Esophagus muscularis mucosa (tissue), 4 donors: ENCODE results near the gene FKBP9.
"Not testable (repeated sequence)": the region's sequence is repeated elsewhere in the genome, so short reads cannot be mapped to it uniquely, and the experiment has no call there.

ENCODE experiments used
- CTCF ChIP-seq, 3 experiments: fragments of 200-600 bp in 2 of 3; fragments of 450-650 bp in 1 of 3; sonication (generic) in 2 of 3; IDR thresholded peaks; one replicate each; pipeline ENCODE4 v1.5.1; 2017 to 2019; ENCODE audit warnings: antibody characterized with exemption in 3 of 3, mild to moderate bottlenecking in 2 of 3, moderate library complexity in 1 of 3
- EP300 ChIP-seq: sonication (generic); formaldehyde crosslinking; IDR thresholded peaks from one replicate; pipeline ENCODE4 v1.6.1; 2017; ENCODE audit warnings: antibody characterized with exemption
- POLR2A ChIP-seq: fragments of 450-650 bp; IDR thresholded peaks from one replicate; pipeline ENCODE4 v1.6.1; 2017; ENCODE audit warnings: antibody characterized with exemption, moderate library complexity, mild to moderate bottlenecking, low read depth
- POLR2AphosphoS5 ChIP-seq, 2 donors: sonication (generic); formaldehyde crosslinking; IDR thresholded peaks; one replicate each; pipeline ENCODE4 v1.6.1; 2017; ENCODE audit warnings: antibody characterized with exemption in 2 of 2

GRCh38 chr7:32988148-32988547, 30.9 kb downstream of the FKBP9 start:
- not testable (repeated sequence) for TF ChIP-seq CTCF (IDR thresholded peaks at IDR 0.05); POLR2A; POLR2AphosphoS5 (IDR thresholded peaks at IDR 0.05); EP300
